Caco-2 (cell line): Measurements from ENCODE around the gene GPX4. TPM values are rescaled to one million over a fixed set of nuclear protein-coding genes. Genes with fewer than 3 reads are reported as not detected.

ENCODE experiments used
- BruUV-seq: library from RNA; stranded (reverse); fragments of 400-500 nt; replicated peaks from 2 replicates; lab custom pipeline; 2021; lab: Mats Ljungman, UMichigan
- CTCF ChIA-PET: fragments of 300-600 bp; sonication (Branson Sonifier 250); formaldehyde crosslinking; loops from one replicate; lab custom pipeline; 2022; ENCODE audit warnings: antibody characterized with exemption; lab: Charles Lee
- POLR2A ChIA-PET: fragments of 300-600 bp; sonication (Branson Sonifier 250); formaldehyde crosslinking; loops from one replicate; lab custom pipeline; 2022; ENCODE audit warnings: antibody characterized with exemption; lab: Charles Lee
- DNase-seq, 2 experiments: peaks; one replicate each; pipeline versions ENCODE4 v3.0.0 to v3.0.0-alpha.2; 2020 to 2022
- H3K27me3 ChIP-seq: replicated peaks from 2 replicates; pipeline ENCODE4 v1.6.0; 2011; ENCODE audit warnings: low read length; ENCODE audit not compliant: control insufficient read depth, insufficient read depth
- H3K36me3 ChIP-seq: 2 replicates; pipeline ENCODE4 v1.5.1; 2011; ENCODE audit warnings: low read length; ENCODE audit not compliant: control insufficient read depth, insufficient read depth
- H3K4me1 ChIP-seq: fragments of 250-450 bp; sonication (Bioruptor Pico); 2 replicates; pipeline ENCODE4 v1.5.1; 2020; ENCODE audit warnings: mild to moderate bottlenecking
- H3K4me3 ChIP-seq: 2 replicates; pipeline ENCODE4 v1.5.1; 2011; ENCODE audit warnings: low read depth, mild to moderate bottlenecking, control low read depth, low read length
- H3K9me3 ChIP-seq: fragments of 250-450 bp; sonication (Bioruptor Pico); 2 replicates; pipeline ENCODE4 v1.5.1; 2020; ENCODE audit warnings: mild to moderate bottlenecking, moderate library complexity
- H3K27ac Mint-ChIP-seq: one replicate; pipeline ENCODE4 v1.8.0; 2022; ENCODE audit warnings: mixed read lengths; ENCODE audit not compliant: unreplicated experiment
- H3K27me3 Mint-ChIP-seq: one replicate; pipeline ENCODE4 v1.8.0; 2022; ENCODE audit warnings: mixed read lengths; ENCODE audit not compliant: insufficient read depth, unreplicated experiment
- H3K36me3 Mint-ChIP-seq: one replicate; pipeline ENCODE4 v1.8.0; 2022; ENCODE audit warnings: mild to moderate bottlenecking, mixed read lengths; ENCODE audit not compliant: insufficient read depth, unreplicated experiment
- H3K4me1 Mint-ChIP-seq: one replicate; pipeline ENCODE4 v1.8.0; 2022; ENCODE audit warnings: low read depth, mixed read lengths; ENCODE audit not compliant: unreplicated experiment
- H3K4me3 Mint-ChIP-seq: one replicate; pipeline ENCODE4 v1.8.0; 2022; ENCODE audit warnings: mild to moderate bottlenecking, moderate library complexity, mixed read lengths; ENCODE audit not compliant: unreplicated experiment
- H3K9me3 Mint-ChIP-seq: one replicate; pipeline ENCODE4 v1.8.0; 2022; ENCODE audit warnings: mixed read lengths; ENCODE audit not compliant: unreplicated experiment
- CTCF ChIP-seq, 2 experiments: fragments of 200-600 bp in 1 of 2; IDR thresholded peaks; 1 replicate in 1 of 2; 2 replicates in 1 of 2; pipeline versions ENCODE4 v1.5.1 to v1.8.0; 2011 to 2022; ENCODE audit warnings: antibody characterized with exemption in 1 of 2, control low read depth in 1 of 2, inconsistent platforms in 1 of 2, low read depth in 1 of 2, low read length in 1 of 2, mild to moderate bottlenecking in 1 of 2, moderate library complexity in 1 of 2; ENCODE audit not compliant: insufficient read depth in 1 of 2, severe bottlenecking in 1 of 2, unreplicated experiment in 1 of 2
- intact Hi-C: fragments of 100-400 bp; cut with micrococcal nuclease; formaldehyde crosslinking; loops from one replicate; pipeline ENCODE4 v1.10.0; 2022; ENCODE audit not compliant: unreplicated experiment
- total RNA-seq: library from RNA; stranded (reverse); gene quantifications from 2 replicates; pipeline ENCODE4 v1.2.3, GENCODE V29; 2022

GPX4 gene
- total RNA-seq, 1 experiment from 2014 or later = 500 TPM

- DNase-seq = no peak
- H3K9me3 Mint-ChIP-seq = no peaks in the 10 kb centered on the region
- peak overlapping the region; percentile 52 for H3K4me3 Mint-ChIP-seq
- Histone ChIP-seq H3K4me3 (peak overlapping the region; percentile 97), H3K27me3 (no peaks in the 10 kb centered on the region), H3K36me3 (peaks cover 1% of the 10 kb centered on the region), H3K9me3 (no peaks in the 10 kb centered on the region), H3K4me1 (peaks cover 21% of the 10 kb centered on the region)
- no peaks in the 10 kb centered on the region for H3K27me3 Mint-ChIP-seq
- H3K4me1 Mint-ChIP-seq = no peaks in the 10 kb centered on the region
- no peak overlapping the region for H3K27ac Mint-ChIP-seq
- intact Hi-C loops = loop anchor here (10.0 kb wide), 1 partner anchor 81 kb away; the partner anchor contains the start of genes CNN2, RNU6-2 and TMEM259
- POLR2A ChIA-PET = no interaction called here
- CTCF ChIA-PET = no interaction called here
- H3K36me3 Mint-ChIP-seq = peaks cover 61% of the 10 kb centered on the region
- TF ChIP-seq CTCF (IDR thresholded peaks at IDR 0.05; ENCODE audit: insufficient read depth in 1 of 2, low read depth in 1 of 2, low read length in 1 of 2, severe bottlenecking in 1 of 2, unreplicated experiment in 1 of 2) = no peak
- no TSS peak for BruUV-seq
These were observed 2.4 kb downstream of the GPX4 start for GRCh38 chr19:1105873-1106840.

DNA sequence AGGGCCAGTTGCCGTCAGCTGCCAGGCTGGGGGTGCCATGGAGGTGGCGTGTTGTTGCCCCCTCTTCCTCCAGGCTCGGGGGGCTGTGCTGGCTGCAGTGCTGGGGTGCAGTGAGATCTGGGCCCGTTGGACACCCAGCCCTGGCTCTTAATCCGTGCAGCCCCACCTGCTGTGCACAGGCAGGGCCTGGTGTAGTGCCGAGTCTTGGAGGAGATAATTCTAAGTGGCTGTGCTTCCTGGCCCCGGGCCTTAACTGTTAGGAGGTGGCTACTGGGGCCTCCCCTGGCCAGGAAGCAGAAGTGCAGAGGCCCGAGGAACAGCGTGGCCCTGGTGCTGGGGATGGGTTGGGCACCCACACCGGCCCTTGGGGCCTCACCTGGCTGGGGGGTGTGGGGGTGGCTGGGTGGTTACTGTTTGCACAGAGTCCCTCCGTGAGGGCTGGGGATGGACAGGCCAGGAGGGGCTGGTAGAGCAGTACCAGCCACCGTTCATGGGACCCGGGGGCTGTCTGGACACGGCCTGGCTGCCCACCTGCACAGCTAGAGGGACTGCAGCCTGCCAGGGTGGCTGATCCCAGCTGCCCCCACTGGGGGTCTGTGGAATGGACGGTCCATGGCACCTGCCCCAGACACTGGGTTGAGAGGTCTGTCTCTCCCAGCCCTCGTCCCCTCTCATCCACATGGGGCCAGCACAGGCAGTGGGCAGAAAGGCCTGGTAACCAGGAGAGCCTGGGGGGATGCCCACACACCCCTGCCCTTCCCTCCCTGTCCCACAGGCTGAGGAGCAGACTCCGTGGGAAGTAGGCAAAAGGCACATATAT is 3.3 kb downstream of the GPX4 start:
- Mint-ChIP-seq H3K4me1 (no peaks in the 10 kb centered on the region), H3K9me3 (no peaks in the 10 kb centered on the region), H3K27ac (no peak overlapping the region), H3K36me3 (peaks cover 61% of the 10 kb centered on the region), H3K4me3 (peak overlapping the region; percentile 44), H3K27me3 (no peaks in the 10 kb centered on the region)
- H3K36me3 ChIP-seq = peaks cover 1% of the 10 kb centered on the region
- TF ChIP-seq CTCF (IDR thresholded peaks at IDR 0.05; ENCODE audit: insufficient read depth in 1 of 2, low read depth in 1 of 2, low read length in 1 of 2, severe bottlenecking in 1 of 2, unreplicated experiment in 1 of 2) = no peak
- intact Hi-C loops = loop anchor here (10.0 kb wide), 1 partner anchor 82 kb away; the partner anchor contains the start of genes CNN2, RNU6-2 and TMEM259
- no peaks in the 10 kb centered on the region for H3K9me3 ChIP-seq
- H3K4me1 ChIP-seq = peaks cover 12% of the 10 kb centered on the region
- no peaks in the 10 kb centered on the region for H3K27me3 ChIP-seq
- no TSS peak for BruUV-seq
- CTCF ChIA-PET = no interaction called here
- POLR2A ChIA-PET = interaction anchor here (0.5 kb wide), 1 partner anchor 15 kb away, joined by 3 read pairs; no protein-coding TSS in a partner anchor
- DNase-seq = peak in 1 of 2 experiments; percentile 57
- H3K4me3 ChIP-seq = no peak overlapping the region
